Astrocyte of the spinal cord (primary cell): ENCODE measurements around the gene TNKS1BP1.
"Not testable (repeated sequence)": the region's sequence is repeated elsewhere in the genome, so short reads cannot be mapped to it uniquely, and the experiment has no call there.

Experiments used
- DNase-seq: peaks from one replicate; pipeline ENCODE4 v3.0.0; 2011; ENCODE audit warnings: low read depth, low spot score
- H3K4me3 ChIP-seq: 2 replicates; pipeline ENCODE4 v1.5.1; 2011; ENCODE audit warnings: low read depth, mild to moderate bottlenecking, low read length, moderate library complexity
- CTCF ChIP-seq: IDR thresholded peaks from 2 replicates; pipeline ENCODE4 v1.5.1; 2012; ENCODE audit warnings: low read depth, mild to moderate bottlenecking, low read length, inconsistent platforms
- in situ Hi-C: cut with HindIII; loops from 2 replicates; pipeline ENCODE4 v1.10.0; 2017; ENCODE audit warnings: low sequenced_read_pairs

TNKS1BP1 gene

GRCh38 chr11:57342702-57343101 lies 17.9 kb upstream of the TNKS1BP1 start:
- DNase-seq, result no peak
- H3K4me3 ChIP-seq, result no peak overlapping the region
- in situ Hi-C loops, result no loop called here
- no peak for TF ChIP-seq CTCF

GRCh38 chr11:57341250-57341808 lies 16.6 kb upstream of the TNKS1BP1 start:
- DNase-seq, result no peak
- TF ChIP-seq CTCF, result no peak
- in situ Hi-C loops, result no loop called here
- no peak overlapping the region for H3K4me3 ChIP-seq

GRCh38 chr11:57340039-57340615 lies 15.4 kb upstream of the TNKS1BP1 start:
- in situ Hi-C loops, result no loop called here
- no peak for DNase-seq
- H3K4me3 ChIP-seq, result no peak overlapping the region
- no peak for TF ChIP-seq CTCF

GRCh38 chr11:57339328-57339727 lies 14.6 kb upstream of the TNKS1BP1 start:
- H3K4me3 ChIP-seq, result no peak overlapping the region
- in situ Hi-C loops, result no loop called here
- DNase-seq, result no peak
- no peak for TF ChIP-seq CTCF

GRCh38 chr11:57338142-57338541 lies 13.4 kb upstream of the TNKS1BP1 start, which contains the start of gene P2RX3:
P2RX3 (plus strand) TSS chr11:57338352; CDS start chr11:57338551, 199 bp downstream.
- no peak for TF ChIP-seq CTCF
- H3K4me3 ChIP-seq, result no peak within 1 kb of the TSS
- in situ Hi-C loops, result no loop called here
- DNase-seq, result no peak

- H3K4me3 ChIP-seq, in situ Hi-C loops, DNase-seq: not testable (repeated sequence)
Measured at GRCh38 chr11:57336856-57337255, 12.1 kb upstream of the TNKS1BP1 start.

- DNase-seq, result no peak
- TF ChIP-seq CTCF, result no peak
- peak overlapping the region; percentile 78 for H3K4me3 ChIP-seq
- in situ Hi-C loops, result no loop called here
Measured at GRCh38 chr11:57336111-57336666, 11.4 kb upstream of the TNKS1BP1 start.
